Erythroblast (primary cell): ENCODE data around the gene ZMYM1.
"Not testable (repeated sequence)": the region's sequence is repeated elsewhere in the genome, so short reads cannot be mapped to it uniquely, and the experiment has no call there.

Experiments
- GATA1 ChIP-seq: IDR thresholded peaks from 2 replicates; pipeline ENCODE4 v1.6.1; 2011; ENCODE audit warnings: low read depth, mild to moderate bottlenecking, control low read depth, low read length, moderate library complexity
- POLR2A ChIP-seq: IDR thresholded peaks from 2 replicates; pipeline ENCODE4 v1.6.1; 2011; ENCODE audit warnings: mild to moderate bottlenecking, low read length

GRCh38 chr1:35054282-35054681 is 24.9 kb upstream of the ZMYM1 start:
- not testable (repeated sequence) for TF ChIP-seq POLR2A, GATA1
